CD4-positive, alpha-beta T cell (primary cell): ENCODE data around the gene STX1A. TPM values are rescaled to one million over a fixed set of nuclear protein-coding genes. Genes with fewer than 3 reads are reported as not detected.

Source experiments
- ATAC-seq: fragments of 200-7000 bp; cut with Tn5 transposase; one replicate; pipeline ENCODE4 v1.10.0; 2022; ENCODE audit warnings: mild to moderate bottlenecking; ENCODE audit not compliant: poor library complexity
- CTCF ChIA-PET: fragments of 350-600 bp; sonication (Branson Sonifier 250); formaldehyde crosslinking; loops from one replicate; lab custom pipeline; 2021; ENCODE audit warnings: antibody characterized with exemption, inconsistent platforms; lab: Charles Lee
- POLR2A ChIA-PET: fragments of 350-600 bp; sonication (Branson Sonifier 250); formaldehyde crosslinking; loops from one replicate; lab custom pipeline; 2021; ENCODE audit warnings: antibody characterized with exemption, inconsistent platforms; lab: Charles Lee
- DNase-seq, 14 experiments: peaks; one replicate each; pipeline ENCODE4 v3.0.0-alpha.2; 2013 to 2020; ENCODE audit warnings: mixed read lengths in 2 of 14
- H3K27ac ChIP-seq, 2 donors: one replicate each; pipeline versions ENCODE4 v1.5.1 to v1.7.0; 2013; ENCODE audit warnings: low read length in 2 of 2, low read depth in 1 of 2, mild to moderate bottlenecking in 1 of 2
- H3K27me3 ChIP-seq, 2 experiments: 1 replicate in 1 of 2; 2 replicates in 1 of 2; pipeline versions ENCODE4 v1.6.1 to v1.7.0; 2013; ENCODE audit warnings: low read length in 2 of 2, control low read depth in 1 of 2, mild to moderate bottlenecking in 1 of 2, moderate library complexity in 1 of 2; ENCODE audit not compliant: insufficient read depth in 2 of 2, control insufficient read depth in 1 of 2
- H3K36me3 ChIP-seq: one replicate; pipeline ENCODE4 v1.6.1; 2013; ENCODE audit warnings: low read length, control low read depth; ENCODE audit not compliant: insufficient read depth
- H3K4me1 ChIP-seq: one replicate; pipeline ENCODE4 v1.6.1; 2013; ENCODE audit warnings: low read length, control low read depth; ENCODE audit not compliant: insufficient read depth
- H3K4me3 ChIP-seq: one replicate; pipeline ENCODE4 v1.5.1; 2013; ENCODE audit warnings: mild to moderate bottlenecking, low read length, moderate library complexity
- H3K9me3 ChIP-seq, 2 experiments: 1 replicate in 1 of 2; 2 replicates in 1 of 2; pipeline versions ENCODE4 v1.6.1 to v1.7.0; 2013; ENCODE audit warnings: low read length in 2 of 2, mild to moderate bottlenecking in 2 of 2, control low read depth in 1 of 2, moderate library complexity in 1 of 2; ENCODE audit not compliant: control insufficient read depth in 1 of 2, insufficient read depth in 1 of 2
- H3K27ac Mint-ChIP-seq: one replicate; pipeline ENCODE4 v1.8.0; 2020; ENCODE audit warnings: mixed read lengths
- H3K27me3 Mint-ChIP-seq: one replicate; pipeline ENCODE4 v1.8.0; 2021; ENCODE audit warnings: mixed read lengths
- H3K36me3 Mint-ChIP-seq: one replicate; pipeline ENCODE4 v1.8.0; 2021; ENCODE audit warnings: low read depth, mixed read lengths
- H3K4me1 Mint-ChIP-seq: one replicate; pipeline ENCODE4 v1.8.0; 2021; ENCODE audit warnings: low read depth, mixed read lengths
- H3K4me3 Mint-ChIP-seq: one replicate; pipeline ENCODE4 v1.8.0; 2020; ENCODE audit warnings: mild to moderate bottlenecking, mixed read lengths
- H3K9me3 Mint-ChIP-seq: one replicate; pipeline ENCODE4 v1.8.0; 2020; ENCODE audit warnings: mixed read lengths
- intact Hi-C, 2 experiments: fragments of 100-400 bp; cut with DNase I in 1 of 2; cut with micrococcal nuclease in 1 of 2; formaldehyde crosslinking; loops; one replicate each; pipeline versions ENCODE4 v1.15.1 to v1.9.0; 2023 to 2025; cut with DNase I, micrococcal nuclease
- total RNA-seq, 174 experiments: library from RNA in 2 of 174; stranded (reverse) in 2 of 174; gene quantifications; one replicate each; pipeline ENCODE4 v1.2.3 and lab custom pipeline; 2021 to 2026
- TF ChIP-seq, protein P1 (sequence below): fragments of 200-600 bp; IDR thresholded peaks from one replicate; pipeline ENCODE4 v1.8.0; 2022; ENCODE audit warnings: antibody characterized with exemption, mild to moderate bottlenecking

The STX1A gene
- total RNA-seq, 2 experiments from 2014 or later = 15.5 to 20.7 TPM

- POLR2A ChIA-PET = interaction anchor here (0.6 to 2.6 kb wide), 13 partner anchors 10 to 216 kb away, joined by 3 to 14 read pairs (median 5); partner anchors contain the start of genes BAZ1B, BCL7B, METTL27 and STX1A
- H3K4me1 Mint-ChIP-seq = peaks cover 17% of the 10 kb centered on the region
These were observed 18.7 kb upstream of the STX1A start for GRCh38 chr7:73738220-73738611.

DNA sequence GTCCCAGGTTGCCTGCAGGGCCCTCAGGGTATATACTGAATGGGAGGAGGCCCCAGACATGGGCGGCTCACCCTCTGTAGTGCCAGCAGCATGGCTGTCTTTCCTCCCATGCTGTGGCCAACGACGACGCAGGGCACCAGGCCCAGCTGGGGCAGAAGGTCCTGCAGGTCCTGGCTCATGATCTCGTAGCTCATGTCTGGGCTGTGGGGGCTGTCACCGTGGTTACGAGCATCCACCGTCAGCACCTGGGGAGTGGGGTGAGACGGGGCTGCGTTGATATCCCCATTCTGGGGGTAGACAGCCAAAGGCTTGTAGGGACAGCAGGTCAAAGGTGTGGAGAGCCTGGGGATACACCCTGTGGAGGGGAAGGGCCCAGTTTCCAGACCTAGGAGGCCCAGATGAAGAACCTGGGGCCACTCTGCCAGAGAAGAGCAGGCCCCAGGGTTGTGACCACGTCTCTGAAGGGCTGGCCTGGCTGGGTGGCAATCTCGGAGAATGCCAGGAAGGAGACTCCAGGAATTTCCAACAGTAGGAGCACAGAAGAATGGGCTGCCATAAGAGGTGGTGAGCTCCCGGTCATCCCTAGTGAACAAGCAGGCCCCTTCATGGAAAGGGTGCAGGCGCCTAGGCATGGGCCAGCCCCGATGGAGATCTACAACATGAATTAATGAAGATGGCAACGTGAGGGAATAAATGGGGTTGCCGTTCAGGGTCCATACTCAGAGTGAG lies 18.2 kb upstream of the STX1A start:
- Histone ChIP-seq H3K4me3 (peak overlapping the region; percentile 86), H3K27me3 (no peaks in the 10 kb centered on the region), H3K27ac (no peak overlapping the region), H3K36me3 (peaks cover 13% of the 10 kb centered on the region), H3K4me1 (peaks cover 29% of the 10 kb centered on the region), H3K9me3 (peaks cover 0 to 5% of the 10 kb centered on the region in 2 experiments)
- TF ChIP-seq, protein P1, sequence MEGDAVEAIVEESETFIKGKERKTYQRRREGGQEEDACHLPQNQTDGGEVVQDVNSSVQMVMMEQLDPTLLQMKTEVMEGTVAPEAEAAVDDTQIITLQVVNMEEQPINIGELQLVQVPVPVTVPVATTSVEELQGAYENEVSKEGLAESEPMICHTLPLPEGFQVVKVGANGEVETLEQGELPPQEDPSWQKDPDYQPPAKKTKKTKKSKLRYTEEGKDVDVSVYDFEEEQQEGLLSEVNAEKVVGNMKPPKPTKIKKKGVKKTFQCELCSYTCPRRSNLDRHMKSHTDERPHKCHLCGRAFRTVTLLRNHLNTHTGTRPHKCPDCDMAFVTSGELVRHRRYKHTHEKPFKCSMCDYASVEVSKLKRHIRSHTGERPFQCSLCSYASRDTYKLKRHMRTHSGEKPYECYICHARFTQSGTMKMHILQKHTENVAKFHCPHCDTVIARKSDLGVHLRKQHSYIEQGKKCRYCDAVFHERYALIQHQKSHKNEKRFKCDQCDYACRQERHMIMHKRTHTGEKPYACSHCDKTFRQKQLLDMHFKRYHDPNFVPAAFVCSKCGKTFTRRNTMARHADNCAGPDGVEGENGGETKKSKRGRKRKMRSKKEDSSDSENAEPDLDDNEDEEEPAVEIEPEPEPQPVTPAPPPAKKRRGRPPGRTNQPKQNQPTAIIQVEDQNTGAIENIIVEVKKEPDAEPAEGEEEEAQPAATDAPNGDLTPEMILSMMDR = no peak
- ChIA-PET CTCF (interaction anchor here (2.3 kb wide), 1 partner anchor 131 kb away, joined by 9 read pairs; no protein-coding TSS in a partner anchor), POLR2A (interaction anchor here (0.9 to 2.6 kb wide), 7 partner anchors 12 to 215 kb away, joined by 3 to 14 read pairs (median 8); partner anchors contain the start of genes BAZ1B, BCL7B, STX1A and TBL2)
- Mint-ChIP-seq H3K9me3 (no peaks in the 10 kb centered on the region), H3K27me3 (no peaks in the 10 kb centered on the region), H3K4me3 (peak overlapping the region; percentile 94), H3K27ac (peak overlapping the region; percentile 92), H3K36me3 (peaks cover 4% of the 10 kb centered on the region), H3K4me1 (peaks cover 17% of the 10 kb centered on the region)
- ATAC-seq = no peak
- peak in 1 of 14 experiments; percentile 48 for DNase-seq
- intact Hi-C loops = loop anchor here (1.0 to 10.0 kb wide), 11 partner anchors 17 to 913 kb away; partner anchors contain the start of genes VPS37D (in 2 of the 2), BAZ1B (in 1 of the 2), BCL7B (in 1 of the 2) and EIF4H (in 1 of the 2)

More at GRCh38 chr7:73738220-73738611, 18.7 kb upstream of the STX1A start:
- TF ChIP-seq, protein P1 = no peak
- Histone ChIP-seq H3K9me3 (peaks cover 0 to 5% of the 10 kb centered on the region in 2 experiments), H3K36me3 (peaks cover 13% of the 10 kb centered on the region), H3K4me1 (peaks cover 29% of the 10 kb centered on the region), H3K4me3 (peak overlapping the region; percentile 86), H3K27ac (peak overlapping the region; percentile 18 to 85), H3K27me3 (no peaks in the 10 kb centered on the region)
- Mint-ChIP-seq H3K27ac (peak overlapping the region; percentile 92), H3K27me3 (no peaks in the 10 kb centered on the region), H3K36me3 (peaks cover 4% of the 10 kb centered on the region), H3K9me3 (no peaks in the 10 kb centered on the region), H3K4me3 (peak overlapping the region; percentile 94)
- ATAC-seq = no peak
- CTCF ChIA-PET = interaction anchor here (0.9 to 2.3 kb wide), 3 partner anchors 13 to 131 kb away, joined by 3 to 9 read pairs (median 4); no protein-coding TSS in a partner anchor
- intact Hi-C loops = loop anchor here (1.0 to 10.0 kb wide), 10 partner anchors 18 to 913 kb away; partner anchors contain the start of genes VPS37D (in 2 of the 2), BAZ1B (in 1 of the 2), EIF4H (in 1 of the 2) and LIMK1 (in 1 of the 2)
- DNase-seq = peak; percentile 43 to 81 (median 58)

GRCh38 chr7:73736885-73737284 lies 17.4 kb upstream of the STX1A start:
- TF ChIP-seq, protein P1 = no peak
- ChIA-PET POLR2A (no interaction called here), CTCF (no interaction called here)
- Histone ChIP-seq H3K9me3 (peaks cover 0 to 5% of the 10 kb centered on the region in 2 experiments), H3K36me3 (peaks cover 13% of the 10 kb centered on the region), H3K4me3 (no peak overlapping the region), H3K4me1 (peaks cover 29% of the 10 kb centered on the region), H3K27me3 (no peaks in the 10 kb centered on the region), H3K27ac (no peak overlapping the region)
- no peaks in the 10 kb centered on the region for H3K27me3 Mint-ChIP-seq
- H3K4me3 Mint-ChIP-seq = peak overlapping the region; percentile 94
- intact Hi-C loops = loop anchor here (2.0 to 10.0 kb wide), 7 partner anchors 70 to 912 kb away; partner anchors contain the start of genes BCL7B (in 1 of the 2), EIF4H (in 1 of the 2), LIMK1 (in 1 of the 2) and TYW1B (in 1 of the 2)
- DNase-seq (no peak), ATAC-seq (no peak)
- H3K36me3 Mint-ChIP-seq = peaks cover 4% of the 10 kb centered on the region
- no peak overlapping the region for H3K27ac Mint-ChIP-seq
- peaks cover 17% of the 10 kb centered on the region for H3K4me1 Mint-ChIP-seq
- H3K9me3 Mint-ChIP-seq = no peaks in the 10 kb centered on the region
